AG04449 (cell line): ENCODE measurements around the gene AMFR.

ENCODE experiments used
- CTCF ChIA-PET: fragments of 350-600 bp; formaldehyde crosslinking; extraction: SDS; loops from one replicate; lab custom pipeline; 2021; ENCODE audit warnings: antibody characterized with exemption; lab: Yijun Ruan, JAX
- POLR2A ChIA-PET: fragments of 400-600, 350-600 bp; formaldehyde crosslinking; extraction: SDS; loops from one replicate; lab custom pipeline; 2020; ENCODE audit warnings: antibody characterized with exemption, inconsistent platforms; lab: Yijun Ruan, JAX
- DNase-seq: peaks from one replicate; pipeline ENCODE4 v3.0.0-alpha.2; 2010; ENCODE audit warnings: low read depth, low spot score
- H3K4me3 ChIP-seq: 2 replicates; pipeline ENCODE4 v1.5.1; 2011; ENCODE audit warnings: low read depth, mild to moderate bottlenecking, control low read depth, low read length
- CTCF ChIP-seq: IDR thresholded peaks from one replicate; pipeline ENCODE4 v1.5.1; 2011; ENCODE audit warnings: mild to moderate bottlenecking, moderate library complexity, low read length, control low read depth, inconsistent platforms; ENCODE audit not compliant: insufficient read depth; ENCODE audit errors: missing control alignments

AMFR gene

GRCh38 chr16:56450986-56451752, 25.8 kb upstream of the AMFR start, which contains the start of the genes NUDT21 and OGFOD1:
Gene NUDT21, minus strand, starts transcription at chr16:56451332. Its CDS starts 130 bp downstream, at chr16:56451202.
Gene OGFOD1, plus strand, starts transcription at chr16:56451554. Its CDS starts 59 bp downstream, at chr16:56451613.
- TF ChIP-seq CTCF = no peak
- POLR2A ChIA-PET = interaction anchor here (1.0 to 1.4 kb wide), 4 partner anchors 9 to 155 kb away, joined by 3 to 9 read pairs (median 4); no protein-coding TSS in a partner anchor
- DNase-seq = peak; percentile 86
- peak within 1 kb of the TSS; percentile 90 for H3K4me3 ChIP-seq
- CTCF ChIA-PET = interaction anchor here (1.0 to 1.2 kb wide), 2 partner anchors 16 to 119 kb away, joined by 3 to 4 read pairs; no protein-coding TSS in a partner anchor

GRCh38 chr16:56450275-56450985, 25.1 kb upstream of the AMFR start:
- POLR2A ChIA-PET = interaction anchor here (1.0 to 1.4 kb wide), 4 partner anchors 10 to 156 kb away, joined by 3 to 9 read pairs (median 4); no protein-coding TSS in a partner anchor
- TF ChIP-seq CTCF = no peak
- peak overlapping the region; percentile 90 for H3K4me3 ChIP-seq
- DNase-seq = no peak
- CTCF ChIA-PET = interaction anchor here (1.0 to 1.2 kb wide), 2 partner anchors 15 to 119 kb away, joined by 3 to 4 read pairs; no protein-coding TSS in a partner anchor

GRCh38 chr16:56448005-56448404, 22.7 kb upstream of the AMFR start:
- ChIA-PET POLR2A (no interaction called here), CTCF (interaction anchor here (1.0 kb wide), 1 partner anchor 129 kb away, joined by 3 read pairs; no protein-coding TSS in a partner anchor)
- no peak overlapping the region for H3K4me3 ChIP-seq
- no peak for DNase-seq
- TF ChIP-seq CTCF = no peak

- POLR2A ChIA-PET = no interaction called here
- no peak for TF ChIP-seq CTCF
- CTCF ChIA-PET = interaction anchor here (1.0 to 1.6 kb wide), 3 partner anchors 130 to 982 kb away, joined by 3 read pairs; no protein-coding TSS in a partner anchor
- DNase-seq = no peak
- H3K4me3 ChIP-seq = no peak overlapping the region
Measured at GRCh38 chr16:56447286-56447685, 21.9 kb upstream of the AMFR start.

- no peak overlapping the region for H3K4me3 ChIP-seq
- POLR2A ChIA-PET = no interaction called here
- CTCF ChIA-PET = interaction anchor here (0.6 to 1.8 kb wide), 3 partner anchors 11 to 355 kb away, joined by 3 to 4 read pairs (median 3); no protein-coding TSS in a partner anchor
- DNase-seq = no peak
- TF ChIP-seq CTCF = no peak
Measured at GRCh38 chr16:56438038-56438437, 12.7 kb upstream of the AMFR start.

- CTCF ChIA-PET = interaction anchor here (1.1 to 1.6 kb wide), 2 partner anchors 10 to 15 kb away, joined by 3 to 4 read pairs; partner anchors contain the start of gene NUDT21
- no peak overlapping the region for H3K4me3 ChIP-seq
- POLR2A ChIA-PET = no interaction called here
- TF ChIP-seq CTCF = no peak
- DNase-seq = no peak
Measured at GRCh38 chr16:56436258-56436657, 10.9 kb upstream of the AMFR start.
